HepG2 (cell line): ENCODE data around the gene MFRP. TPM values are rescaled to one million over a fixed set of nuclear protein-coding genes. Genes with fewer than 3 reads are reported as not detected.

Experiments used
- ATAC-seq: fragments of 200-7000 bp; cut with Tn5 transposase; 3 replicates; pipeline ENCODE4 v1.9.1; 2020; ENCODE audit warnings: mild to moderate bottlenecking, moderate library complexity
- BruUV-seq: library from RNA; stranded (reverse); fragments of 400-500 nt; replicated peaks from 2 replicates; lab custom pipeline; 2021; lab: Mats Ljungman, UMichigan
- CTCF ChIA-PET: fragments of 300-600 bp; formaldehyde crosslinking; extraction: SDS; loops from one replicate; lab custom pipeline; 2021; ENCODE audit warnings: low total read pairs, inconsistent platforms, low intra/inter-chr PET ratio; lab: Yijun Ruan, JAX
- POLR2A ChIA-PET: fragments of 350-600 bp; sonication (Branson Sonifier 250); formaldehyde crosslinking; loops from one replicate; lab custom pipeline; 2020; ENCODE audit warnings: antibody characterized with exemption, inconsistent platforms; lab: Yijun Ruan, JAX
- DNase-seq: peaks from one replicate; pipeline ENCODE4 v3.0.0-alpha.2; 2015; ENCODE audit warnings: low spot score
- FAIRE-seq: peaks from 3 replicates; lab custom pipeline; 2011; peaks lifted over from hg19 to GRCh38; lab: Jason Lieb, UNC
- H2AFZ ChIP-seq: one replicate; pipeline ENCODE4 v1.6.1; 2011; ENCODE audit warnings: low read length, inconsistent platforms
- H3K27ac ChIP-seq: fragments of 300-600 bp; 3 replicates; pipeline ENCODE4 v1.8.0; 2011; ENCODE audit warnings: mixed run types, mild to moderate bottlenecking, mixed read lengths, low read length, inconsistent platforms; ENCODE audit not compliant: insufficient read depth; ENCODE audit errors: extremely low read length
- H3K27me3 ChIP-seq, 2 experiments: fragments of 200-600 bp in 1 of 2; 2 replicates in 1 of 2; 3 replicates in 1 of 2; pipeline versions ENCODE4 v1.6.0 to v1.8.0; 2011; ENCODE audit warnings: low read length in 2 of 2, mild to moderate bottlenecking in 2 of 2, moderate library complexity in 2 of 2, inconsistent platforms in 1 of 2; ENCODE audit not compliant: insufficient read depth in 2 of 2, control insufficient read depth in 1 of 2
- H3K36me3 ChIP-seq, 2 experiments: fragments of 200-600 bp in 1 of 2; replicated peaks in 1 of 2; 2 replicates in 1 of 2; 3 replicates in 1 of 2; pipeline versions ENCODE4 v1.5.1 to v1.8.0; 2011; ENCODE audit warnings: low read length in 2 of 2, inconsistent platforms in 1 of 2; ENCODE audit not compliant: insufficient read depth in 2 of 2, control insufficient read depth in 1 of 2
- H3K4me1 ChIP-seq: 2 replicates; pipeline ENCODE4 v1.5.1; 2012; ENCODE audit warnings: low read length, inconsistent platforms; ENCODE audit not compliant: insufficient read depth
- H3K4me2 ChIP-seq: 2 replicates; pipeline ENCODE4 v1.6.0; 2011; ENCODE audit warnings: low read depth, low read length, inconsistent platforms
- H3K4me3 ChIP-seq, 3 experiments: fragments of 200-600 bp in 1 of 3; sonication (generic), shearing (Covaris generic) in 1 of 3; replicated peaks in 1 of 3; 2 replicates each; pipeline ENCODE4 v1.5.1; 2011 to 2016; ENCODE audit warnings: low read length in 3 of 3, inconsistent platforms in 2 of 3, low read depth in 2 of 3, mild to moderate bottlenecking in 2 of 3, control low read depth in 1 of 3, mixed read lengths in 1 of 3; ENCODE audit not compliant: insufficient read depth in 1 of 3
- H3K79me2 ChIP-seq: one replicate; pipeline ENCODE4 v1.6.1; 2011; ENCODE audit warnings: low read length, inconsistent platforms; ENCODE audit not compliant: insufficient read depth
- H3K9ac ChIP-seq: 2 replicates; pipeline ENCODE4 v1.6.0; 2011; ENCODE audit warnings: mild to moderate bottlenecking, low read depth, low read length, inconsistent platforms; ENCODE audit not compliant: insufficient read depth
- H3K9me3 ChIP-seq: 2 replicates; pipeline ENCODE4 v1.5.1; 2012; ENCODE audit warnings: mild to moderate bottlenecking, low read length
- H4K20me1 ChIP-seq: 2 replicates; pipeline ENCODE4 v1.6.0; 2011; ENCODE audit warnings: inconsistent platforms, mild to moderate bottlenecking, low read length, moderate library complexity; ENCODE audit not compliant: insufficient read depth
- ESRRA ChIP-seq: sonication (generic); formaldehyde crosslinking; IDR thresholded peaks from 2 replicates; pipeline ENCODE4 v1.5.1; 2020; ENCODE audit warnings: mild to moderate bottlenecking, low read depth, missing genetic modification reagents
- FOXA3 ChIP-seq: IDR thresholded peaks from 2 replicates; pipeline ENCODE4 v1.6.1; 2016; ENCODE audit warnings: missing genetic modification reagents, missing compliant biosample characterization
- GATAD2A ChIP-seq: IDR thresholded peaks from 2 replicates; pipeline ENCODE4 v1.6.1; 2016
- GZF1 ChIP-seq: sonication (generic); formaldehyde crosslinking; IDR thresholded peaks from 2 replicates; pipeline ENCODE4 v1.5.1; 2020; ENCODE audit warnings: mild to moderate bottlenecking, missing genetic modification reagents
- HNF4A ChIP-seq: sonication (generic); formaldehyde crosslinking; IDR thresholded peaks from 2 replicates; pipeline ENCODE4 v1.4.0; 2020; ENCODE audit warnings: missing genetic modification reagents
- MTF2 ChIP-seq: sonication (generic); formaldehyde crosslinking; IDR thresholded peaks from 2 replicates; pipeline ENCODE4 v1.5.0; 2020; ENCODE audit warnings: missing genetic modification reagents, borderline replicate concordance
- NR2F2 ChIP-seq: IDR thresholded peaks from 2 replicates; pipeline ENCODE4 v1.6.1; 2012; ENCODE audit warnings: low read depth, inconsistent platforms, borderline replicate concordance
- NR3C1 ChIP-seq: sonication (generic); formaldehyde crosslinking; IDR thresholded peaks from 2 replicates; pipeline ENCODE4 v1.4.0; 2020; ENCODE audit warnings: missing genetic modification reagents
- PHF5A ChIP-seq: IDR thresholded peaks from one replicate; pipeline ENCODE4 v1.6.1; 2018; ENCODE audit warnings: low read depth, missing genetic modification reagents; ENCODE audit not compliant: unreplicated experiment
- PTBP1 ChIP-seq: fragments of 200-400 bp; formaldehyde crosslinking; IDR thresholded peaks from 2 replicates; pipeline ENCODE4 v1.6.1; 2018; ENCODE audit warnings: low read length, low read depth; ENCODE audit not compliant: poor library complexity, severe bottlenecking
- SATB2 ChIP-seq: sonication (generic); formaldehyde crosslinking; IDR thresholded peaks from 2 replicates; pipeline ENCODE4 v1.5.0; 2020; ENCODE audit warnings: missing genetic modification reagents
- SOX6 ChIP-seq, 2 experiments: fragments of 450-650 bp in 1 of 2; sonication (generic) in 1 of 2; formaldehyde crosslinking in 1 of 2; IDR thresholded peaks; 2 replicates each; pipeline versions ENCODE4 v1.4.0 to v1.6.1; 2017 to 2020; ENCODE audit warnings: antibody characterized with exemption in 1 of 2, mild to moderate bottlenecking in 1 of 2, missing genetic modification reagents in 1 of 2
- SP4 ChIP-seq: sonication (generic); formaldehyde crosslinking; IDR thresholded peaks from 2 replicates; pipeline ENCODE4 v1.8.1; 2023; ENCODE audit warnings: mild to moderate bottlenecking, missing genetic modification reagents
- ZBTB8A ChIP-seq: sonication (generic); formaldehyde crosslinking; IDR thresholded peaks from 2 replicates; pipeline ENCODE4 v1.4.0; 2020; ENCODE audit warnings: mild to moderate bottlenecking, low read depth, missing genetic modification reagents, borderline replicate concordance
- ZMYM2 ChIP-seq: sonication (generic); formaldehyde crosslinking; IDR thresholded peaks from 2 replicates; pipeline ENCODE4 v1.8.0; 2022; ENCODE audit warnings: mild to moderate bottlenecking, missing genetic modification reagents
- ZNF143 ChIP-seq: sonication (generic); formaldehyde crosslinking; IDR thresholded peaks from 2 replicates; pipeline ENCODE4 v1.4.0; 2020; ENCODE audit warnings: missing genetic modification reagents
- ZNF225 ChIP-seq: sonication (generic); formaldehyde crosslinking; IDR thresholded peaks from 2 replicates; pipeline ENCODE4 v1.4.0; 2020; ENCODE audit warnings: mild to moderate bottlenecking, missing genetic modification reagents
- ZNF329 ChIP-seq: sonication (generic); formaldehyde crosslinking; IDR thresholded peaks from 2 replicates; pipeline ENCODE4 v1.9.0; 2021; ENCODE audit warnings: low read depth, mild to moderate bottlenecking, missing genetic modification reagents
- ZNF543 ChIP-seq: sonication (generic); formaldehyde crosslinking; IDR thresholded peaks from 2 replicates; pipeline ENCODE4 v1.4.0; 2020; ENCODE audit warnings: mild to moderate bottlenecking, missing genetic modification reagents
- ZNF598 ChIP-seq: sonication (generic); formaldehyde crosslinking; IDR thresholded peaks from 2 replicates; pipeline ENCODE4 v1.5.1; 2020; ENCODE audit warnings: mild to moderate bottlenecking, missing genetic modification reagents, borderline replicate concordance
- ZNF850 ChIP-seq: sonication (generic); formaldehyde crosslinking; conservative IDR thresholded peaks from 2 replicates; pipeline ENCODE4 v1.9.0; 2021; ENCODE audit warnings: mild to moderate bottlenecking, missing genetic modification reagents
- ZSCAN12 ChIP-seq: sonication (generic); formaldehyde crosslinking; IDR thresholded peaks from 2 replicates; pipeline ENCODE4 v1.9.0; 2021; ENCODE audit warnings: mild to moderate bottlenecking, missing genetic modification reagents
- WGBS: methylation state at CpG from one replicate; pipeline ENCODE4 v1.1.6; 2017; ENCODE audit warnings: low lambda C conversion rate; 5-methylcytosine and 5-hydroxymethylcytosine counted together
- in situ Hi-C: cut with HindIII; loops from 2 replicates; pipeline ENCODE4 v1.10.0; 2017; ENCODE audit warnings: low pct_unique_long_range_greater_than_20kb; ENCODE audit not compliant: extremely low pct_ligation_motif_present
- intact Hi-C: fragments of 100-400 bp; cut with micrococcal nuclease; formaldehyde crosslinking; loops from one replicate; pipeline ENCODE4 v1.10.0; 2022; ENCODE audit not compliant: unreplicated experiment
- polyA plus RNA-seq, 8 experiments: library from polyadenylated mRNA; depleted of rRNA in 3 of 8; stranded (reverse) in 7 of 8; unstranded in 1 of 8; fragments of >200 nt; fragmentation: Illumina TruSeq in 4 of 8; extraction: Trizol in 4 of 8; gene quantifications; 2 replicates each; pipeline versions ENCODE4 v1.2.1 to v1.2.3, GENCODE V29; 2011 to 2016; ENCODE audit warnings: low read depth in 4 of 8, missing spikeins in 1 of 8, mixed read lengths in 1 of 8; ENCODE audit not compliant: insufficient read depth in 1 of 8
- total RNA-seq, 5 experiments: library from RNA; depleted of rRNA; stranded (reverse); fragments of >200 nt; fragmentation: Illumina TruSeq; extraction: Trizol; gene quantifications; 2 replicates each; pipeline ENCODE4 v1.2.3, GENCODE V29; 2016; ENCODE audit warnings: low read depth in 1 of 5
- TF ChIP-seq, protein P1 (sequence below): fragments of 450-650 bp; IDR thresholded peaks from 2 replicates; pipeline ENCODE4 v1.6.1; 2017; ENCODE audit warnings: mild to moderate bottlenecking

The MFRP gene
- total and polyA plus RNA-seq, 2 of the 13 experiments (the other 11 are each of a cell fraction or from before 2014, with no cell fraction given): not detected

DNA sequence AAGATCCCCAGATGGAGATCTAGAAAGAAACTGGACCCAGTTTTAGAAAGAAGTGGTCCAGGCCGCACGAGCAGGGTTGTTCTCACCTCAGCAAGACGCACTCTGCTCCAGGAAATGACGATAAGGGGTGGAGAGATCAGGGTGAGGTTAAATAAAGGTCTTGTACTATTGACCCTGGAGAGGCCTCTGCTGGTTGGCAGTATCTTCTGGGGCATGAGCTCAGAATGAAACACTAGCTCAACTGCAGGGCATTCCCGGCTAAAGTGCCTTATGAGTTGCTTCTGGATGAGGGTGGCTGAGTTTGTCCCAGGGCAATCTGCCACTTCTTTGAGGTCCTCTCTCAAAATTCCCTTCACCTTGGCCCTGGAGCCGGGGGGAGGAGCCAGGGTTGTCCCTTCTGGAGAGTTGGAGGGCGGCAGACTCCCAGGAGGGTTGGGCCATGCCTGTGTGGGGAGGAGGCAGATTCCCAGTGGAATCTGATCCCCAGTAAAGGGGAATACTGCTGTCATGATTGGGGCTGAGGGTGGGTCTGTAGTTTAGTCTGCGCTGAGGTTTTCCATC lies 24.1 kb upstream of the MFRP start (continued):
- no peak for TF ChIP-seq SOX6 (IDR thresholded peaks at IDR 0.05)
- TF ChIP-seq SOX6 (CRISPR knock-in tag; IDR thresholded peaks at IDR 0.05): 0 out of 2 replicates have a peak, but pooled peaks have one; percentile 38
- TF ChIP-seq ZNF143 (CRISPR knock-in tag): no peak
- TF ChIP-seq ESRRA (CRISPR knock-in tag): peak; percentile 85
- no peak for TF ChIP-seq ZNF329
- peak; percentile 83 for TF ChIP-seq HNF4A
- no peak for TF ChIP-seq ZSCAN12 (CRISPR knock-in tag)
- TF ChIP-seq ZNF598 (CRISPR knock-in tag): no peak
- no peak for TF ChIP-seq ZNF543 (CRISPR knock-in tag)

DNA sequence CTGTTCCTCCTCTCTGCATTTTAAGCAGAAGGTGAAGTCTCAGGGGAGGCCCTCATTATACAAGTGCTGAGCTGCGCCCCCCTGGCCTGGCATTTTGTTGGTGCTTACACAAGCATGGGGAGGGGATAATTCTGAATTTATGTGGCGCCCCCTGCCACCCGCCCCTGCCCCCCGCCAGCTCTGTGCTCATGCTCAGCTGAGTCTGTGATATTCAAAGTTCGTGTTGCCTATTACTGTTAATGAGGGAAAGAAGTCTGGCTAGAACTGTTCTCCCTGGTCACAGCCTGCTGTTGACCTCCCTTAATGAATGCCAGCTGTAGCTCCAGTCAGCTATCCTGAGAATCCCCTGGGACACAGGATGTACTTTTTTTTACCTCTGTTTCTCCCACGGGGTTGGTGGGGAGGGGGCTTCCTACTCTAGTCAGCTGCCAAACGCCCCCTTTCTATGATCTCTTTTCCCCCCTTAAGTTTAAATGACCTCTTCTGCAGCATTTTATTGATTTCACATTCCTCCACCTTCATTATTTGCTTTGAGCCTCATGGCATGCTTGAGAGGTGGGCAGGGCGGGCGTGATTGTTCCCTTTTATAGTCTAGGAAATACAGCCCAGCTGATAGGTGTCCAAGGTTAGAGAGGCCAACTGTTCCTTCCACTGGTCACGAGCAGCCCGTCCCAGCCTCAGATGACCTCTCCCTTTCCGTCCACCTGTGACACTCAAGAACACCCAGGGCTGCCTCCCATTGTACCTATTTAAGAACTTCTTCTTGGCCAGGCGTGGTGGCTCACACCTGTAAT lies 22.8 kb upstream of the MFRP start:
- H4K20me1 ChIP-seq: no peaks in the 10 kb centered on the region
- in situ Hi-C loops: no loop called here
- peaks cover 30% of the 10 kb centered on the region for H3K79me2 ChIP-seq
- peak overlapping the region; percentile 81 for H3K4me2 ChIP-seq
- no TSS peak for BruUV-seq
- CTCF ChIA-PET: no interaction called here
- FAIRE-seq (no peak), DNase-seq (peak; percentile 50), ATAC-seq (peak; percentile 18)
- no peak overlapping the region for H2AFZ ChIP-seq
- H3K4me1 ChIP-seq: peaks cover 100% of the 10 kb centered on the region
- intact Hi-C loops: loop anchor here (2.0 kb wide), 1 partner anchor 17 kb away; no protein-coding TSS in a partner anchor
- no peaks in the 10 kb centered on the region for H3K27me3 ChIP-seq
- 40% methylated on average over 13 of the region's 13 CpGs for WGBS
- peak overlapping the region; percentile 68 for H3K9ac ChIP-seq
- H3K36me3 ChIP-seq: no peaks in the 10 kb centered on the region
- peak overlapping the region; percentile 43 to 68 (median 53); a peak in 4 of 6 replicates for H3K4me3 ChIP-seq
- POLR2A ChIA-PET: interaction anchor here (0.9 to 4.5 kb wide), 21 partner anchors 7 to 458 kb away, joined by 3 to 31 read pairs (median 8); partner anchors contain the start of genes C1QTNF5, C2CD2L, HINFP and MCAM
- H3K27ac ChIP-seq: peak overlapping the region; percentile 93
- no peaks in the 10 kb centered on the region for H3K9me3 ChIP-seq
- TF ChIP-seq FOXA3 (CRISPR knock-in tag) (peak; percentile 13; the same call in 1 of the 2 replicates), NR3C1 (CRISPR knock-in tag) (no peak), NR2F2 (peak; percentile 74), ZNF225 (CRISPR knock-in tag) (no peak), ZNF850 (CRISPR knock-in tag) (no peak), SATB2 (CRISPR knock-in tag) (no peak), ZMYM2 (CRISPR knock-in tag) (no peak), SP4 (CRISPR knock-in tag) (no peak), GZF1 (CRISPR knock-in tag) (no peak), MTF2 (CRISPR knock-in tag) (no peak), PTBP1 (no peak), GATAD2A (peak; percentile 48), PHF5A (CRISPR knock-in tag) (no peak), ZBTB8A (no peak)
- TF ChIP-seq, protein P1, sequence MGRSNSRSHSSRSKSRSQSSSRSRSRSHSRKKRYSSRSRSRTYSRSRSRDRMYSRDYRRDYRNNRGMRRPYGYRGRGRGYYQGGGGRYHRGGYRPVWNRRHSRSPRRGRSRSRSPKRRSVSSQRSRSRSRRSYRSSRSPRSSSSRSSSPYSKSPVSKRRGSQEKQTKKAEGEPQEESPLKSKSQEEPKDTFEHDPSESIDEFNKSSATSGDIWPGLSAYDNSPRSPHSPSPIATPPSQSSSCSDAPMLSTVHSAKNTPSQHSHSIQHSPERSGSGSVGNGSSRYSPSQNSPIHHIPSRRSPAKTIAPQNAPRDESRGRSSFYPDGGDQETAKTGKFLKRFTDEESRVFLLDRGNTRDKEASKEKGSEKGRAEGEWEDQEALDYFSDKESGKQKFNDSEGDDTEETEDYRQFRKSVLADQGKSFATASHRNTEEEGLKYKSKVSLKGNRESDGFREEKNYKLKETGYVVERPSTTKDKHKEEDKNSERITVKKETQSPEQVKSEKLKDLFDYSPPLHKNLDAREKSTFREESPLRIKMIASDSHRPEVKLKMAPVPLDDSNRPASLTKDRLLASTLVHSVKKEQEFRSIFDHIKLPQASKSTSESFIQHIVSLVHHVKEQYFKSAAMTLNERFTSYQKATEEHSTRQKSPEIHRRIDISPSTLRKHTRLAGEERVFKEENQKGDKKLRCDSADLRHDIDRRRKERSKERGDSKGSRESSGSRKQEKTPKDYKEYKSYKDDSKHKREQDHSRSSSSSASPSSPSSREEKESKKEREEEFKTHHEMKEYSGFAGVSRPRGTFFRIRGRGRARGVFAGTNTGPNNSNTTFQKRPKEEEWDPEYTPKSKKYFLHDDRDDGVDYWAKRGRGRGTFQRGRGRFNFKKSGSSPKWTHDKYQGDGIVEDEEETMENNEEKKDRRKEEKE: no peak
